ENCODE results near the gene DSCAML1.

DNA sequence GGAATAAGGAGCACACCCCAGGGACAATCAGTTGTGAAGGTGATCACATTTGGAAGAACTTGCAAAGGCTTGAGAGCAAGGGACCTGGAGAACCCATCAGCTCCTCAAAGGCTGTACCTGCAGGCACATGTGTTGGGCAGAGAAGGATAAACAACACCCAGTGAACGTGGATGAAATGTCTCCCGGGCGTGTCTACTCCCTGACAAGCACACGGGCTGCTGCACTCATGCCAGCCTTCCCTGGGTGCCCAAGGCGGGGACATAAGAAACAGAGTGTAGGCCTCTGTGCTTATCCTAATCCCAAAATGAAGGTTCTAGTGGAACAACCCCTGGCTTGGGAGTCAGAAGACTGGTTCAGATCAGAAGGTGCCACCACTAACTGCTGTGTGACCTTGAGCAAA, 46.7 kb downstream of the DSCAML1 start:
- TF ChIP-seq SIX5 (IDR thresholded peaks at IDR 0.05; ENCODE audit: low read depth, low read length, severe bottlenecking), result no peak
- no peak for TF ChIP-seq SMC3 (IDR thresholded peaks at IDR 0.05; ENCODE audit: borderline replicate concordance, low read length)
- no peak for TF ChIP-seq NRF1 (conservative IDR thresholded peaks at IDR 0.05; ENCODE audit: low read depth, low read length)
- TF ChIP-seq CTCF (IDR thresholded peaks at IDR 0.05 in 2 of 3, conservative IDR thresholded peaks at IDR 0.05 in 1 of 3; ENCODE audit: control insufficient read depth in 2 of 3, extremely low read depth in 1 of 3, insufficient read depth in 1 of 3, low read depth in 3 of 3, low read length in 3 of 3), result no peak
- TF ChIP-seq, protein P1, sequence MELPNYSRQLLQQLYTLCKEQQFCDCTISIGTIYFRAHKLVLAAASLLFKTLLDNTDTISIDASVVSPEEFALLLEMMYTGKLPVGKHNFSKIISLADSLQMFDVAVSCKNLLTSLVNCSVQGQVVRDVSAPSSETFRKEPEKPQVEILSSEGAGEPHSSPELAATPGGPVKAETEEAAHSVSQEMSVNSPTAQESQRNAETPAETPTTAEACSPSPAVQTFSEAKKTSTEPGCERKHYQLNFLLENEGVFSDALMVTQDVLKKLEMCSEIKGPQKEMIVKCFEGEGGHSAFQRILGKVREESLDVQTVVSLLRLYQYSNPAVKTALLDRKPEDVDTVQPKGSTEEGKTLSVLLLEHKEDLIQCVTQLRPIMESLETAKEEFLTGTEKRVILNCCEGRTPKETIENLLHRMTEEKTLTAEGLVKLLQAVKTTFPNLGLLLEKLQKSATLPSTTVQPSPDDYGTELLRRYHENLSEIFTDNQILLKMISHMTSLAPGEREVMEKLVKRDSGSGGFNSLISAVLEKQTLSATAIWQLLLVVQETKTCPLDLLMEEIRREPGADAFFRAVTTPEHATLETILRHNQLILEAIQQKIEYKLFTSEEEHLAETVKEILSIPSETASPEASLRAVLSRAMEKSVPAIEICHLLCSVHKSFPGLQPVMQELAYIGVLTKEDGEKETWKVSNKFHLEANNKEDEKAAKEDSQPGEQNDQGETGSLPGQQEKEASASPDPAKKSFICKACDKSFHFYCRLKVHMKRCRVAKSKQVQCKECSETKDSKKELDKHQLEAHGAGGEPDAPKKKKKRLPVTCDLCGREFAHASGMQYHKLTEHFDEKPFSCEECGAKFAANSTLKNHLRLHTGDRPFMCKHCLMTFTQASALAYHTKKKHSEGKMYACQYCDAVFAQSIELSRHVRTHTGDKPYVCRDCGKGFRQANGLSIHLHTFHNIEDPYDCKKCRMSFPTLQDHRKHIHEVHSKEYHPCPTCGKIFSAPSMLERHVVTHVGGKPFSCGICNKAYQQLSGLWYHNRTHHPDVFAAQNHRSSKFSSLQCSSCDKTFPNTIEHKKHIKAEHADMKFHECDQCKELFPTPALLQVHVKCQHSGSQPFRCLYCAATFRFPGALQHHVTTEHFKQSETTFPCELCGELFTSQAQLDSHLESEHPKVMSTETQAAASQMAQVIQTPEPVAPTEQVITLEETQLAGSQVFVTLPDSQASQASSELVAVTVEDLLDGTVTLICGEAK (IDR thresholded peaks at IDR 0.05; ENCODE audit: borderline replicate concordance), result no peak
- TF ChIP-seq CREB1 (IDR thresholded peaks at IDR 0.05; ENCODE audit: low read depth), result no peak

All from GM12878 (cell line).